ENCODE results near the gene FANCE.
"Not testable (repeated sequence)": the region's sequence is repeated elsewhere in the genome, so short reads cannot be mapped to it uniquely, and the experiment has no call there.

Gene FANCE

DNA sequence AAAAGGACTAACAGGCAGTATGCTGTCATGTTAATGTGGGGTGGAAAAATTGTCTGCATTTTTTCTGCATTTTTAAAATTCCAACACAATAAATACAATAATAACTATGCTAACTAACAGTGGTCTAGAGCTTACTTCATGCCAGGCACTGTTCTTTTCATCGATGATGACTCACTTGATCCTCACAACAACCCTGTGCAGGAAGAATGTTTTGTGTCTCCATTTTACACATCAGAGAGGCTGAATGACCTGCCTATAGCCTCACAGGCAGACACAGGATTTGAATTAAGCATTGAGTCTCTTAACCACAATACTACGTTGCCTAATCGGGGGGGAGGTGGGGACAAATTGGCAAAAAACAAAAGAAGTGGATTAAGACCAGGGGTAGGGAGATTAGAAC lies 26.9 kb upstream of the FANCE start:
- H3K4me1 Mint-ChIP-seq = peaks cover 12% of the 10 kb centered on the region in 2 donors
- ATAC-seq (replicated peaks) (no peak), DNase-seq (no peak)
- peaks cover 55 to 67% of the 10 kb centered on the region in 2 donors for H3K36me3 Mint-ChIP-seq
- peaks cover 9 to 12% of the 10 kb centered on the region in 2 donors for H3K9me3 Mint-ChIP-seq
- no peak overlapping the region for H3K27ac Mint-ChIP-seq
- H3K27me3 Mint-ChIP-seq = no peaks in the 10 kb centered on the region
- H3K4me3 Mint-ChIP-seq = no peak overlapping the region

DNA sequence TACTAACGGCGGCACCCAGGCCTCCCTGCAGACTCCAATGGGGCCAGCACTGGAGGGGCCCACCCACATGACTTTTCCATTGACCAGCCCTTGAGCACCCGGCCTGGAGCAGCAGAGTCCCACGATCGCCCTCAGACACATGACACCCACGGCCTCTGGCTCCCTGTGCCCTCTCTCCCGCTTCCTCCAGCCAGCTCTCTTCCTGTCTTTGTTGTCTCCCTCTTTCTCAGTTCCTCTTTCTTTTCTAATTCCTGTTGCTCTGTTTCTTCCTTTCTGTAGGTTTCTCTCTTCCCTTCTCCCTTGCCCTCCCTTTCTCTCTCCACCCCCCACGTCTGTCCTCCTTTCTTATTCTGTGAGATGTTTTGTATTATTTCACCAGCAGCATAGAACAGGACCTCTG lies 26.1 kb upstream of the FANCE start:
- H3K27me3 Mint-ChIP-seq = no peaks in the 10 kb centered on the region
- DNase-seq (no peak), ATAC-seq (replicated peaks) (no peak)
- peaks cover 10 to 13% of the 10 kb centered on the region in 2 donors for H3K9me3 Mint-ChIP-seq
- H3K4me3 Mint-ChIP-seq = no peak overlapping the region
- peaks cover 56 to 63% of the 10 kb centered on the region in 2 donors for H3K36me3 Mint-ChIP-seq
- H3K27ac Mint-ChIP-seq = peak overlapping the region; percentile 56
- peaks cover 12% of the 10 kb centered on the region in 2 donors for H3K4me1 Mint-ChIP-seq

DNA sequence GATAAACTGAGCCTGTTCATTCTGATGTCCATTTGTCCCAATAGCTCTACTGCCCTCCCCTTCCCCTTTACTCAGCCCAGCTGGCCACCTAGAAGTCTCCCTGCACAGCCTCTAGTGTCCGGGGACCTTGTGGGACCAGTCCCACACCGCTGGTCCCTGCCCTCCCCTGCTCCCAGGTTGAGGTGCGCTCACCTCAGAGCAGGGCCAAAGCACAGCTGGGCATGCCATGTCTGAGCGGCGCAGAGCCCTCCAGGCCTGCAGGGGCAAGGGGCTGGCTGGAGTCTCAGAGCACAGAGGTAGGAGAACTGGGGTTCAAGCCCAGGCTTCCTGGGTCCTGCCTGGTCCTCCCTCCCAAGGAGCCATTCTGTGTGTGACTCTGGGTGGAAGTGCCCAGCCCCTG lies 24.7 kb upstream of the FANCE start:
- H3K4me3 Mint-ChIP-seq = no peak overlapping the region
- H3K4me1 Mint-ChIP-seq = peaks cover 12% of the 10 kb centered on the region in 2 donors
- peaks cover 52 to 58% of the 10 kb centered on the region in 2 donors for H3K36me3 Mint-ChIP-seq
- DNase-seq = no peak
- no peak overlapping the region for H3K27ac Mint-ChIP-seq
- ATAC-seq (replicated peaks) = no peak
- H3K27me3 Mint-ChIP-seq = no peaks in the 10 kb centered on the region
- peaks cover 10 to 13% of the 10 kb centered on the region in 2 donors for H3K9me3 Mint-ChIP-seq

DNA sequence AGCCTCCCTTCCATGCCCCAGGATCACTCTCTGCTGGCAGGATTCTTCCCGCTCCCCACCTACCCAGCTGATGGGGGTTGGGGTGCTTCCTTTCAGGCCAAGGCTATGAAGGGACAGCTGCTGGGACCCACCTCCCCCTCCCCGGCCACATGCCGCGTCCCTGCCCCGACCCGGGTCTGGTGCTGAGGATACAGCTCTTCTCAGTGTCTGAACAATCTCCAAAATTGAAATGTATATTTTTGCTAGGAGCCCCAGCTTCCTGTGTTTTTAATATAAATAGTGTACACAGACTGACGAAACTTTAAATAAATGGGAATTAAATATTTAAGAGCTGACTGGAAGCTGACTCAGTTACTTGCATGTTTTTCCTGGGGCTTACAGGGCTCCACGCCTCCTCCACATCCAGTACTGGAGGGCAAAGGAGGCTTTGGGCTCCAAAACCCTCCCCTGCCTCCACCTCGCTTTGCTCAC lies 24.3 kb upstream of the FANCE start:
- H3K27ac Mint-ChIP-seq = no peak overlapping the region
- no peaks in the 10 kb centered on the region for H3K27me3 Mint-ChIP-seq
- peaks cover 12% of the 10 kb centered on the region in 2 donors for H3K4me1 Mint-ChIP-seq
- ATAC-seq (replicated peaks) (no peak), DNase-seq (no peak)
- H3K36me3 Mint-ChIP-seq = peaks cover 49 to 55% of the 10 kb centered on the region in 2 donors
- no peak overlapping the region for H3K4me3 Mint-ChIP-seq
- H3K9me3 Mint-ChIP-seq = peaks cover 10 to 13% of the 10 kb centered on the region in 2 donors

DNA sequence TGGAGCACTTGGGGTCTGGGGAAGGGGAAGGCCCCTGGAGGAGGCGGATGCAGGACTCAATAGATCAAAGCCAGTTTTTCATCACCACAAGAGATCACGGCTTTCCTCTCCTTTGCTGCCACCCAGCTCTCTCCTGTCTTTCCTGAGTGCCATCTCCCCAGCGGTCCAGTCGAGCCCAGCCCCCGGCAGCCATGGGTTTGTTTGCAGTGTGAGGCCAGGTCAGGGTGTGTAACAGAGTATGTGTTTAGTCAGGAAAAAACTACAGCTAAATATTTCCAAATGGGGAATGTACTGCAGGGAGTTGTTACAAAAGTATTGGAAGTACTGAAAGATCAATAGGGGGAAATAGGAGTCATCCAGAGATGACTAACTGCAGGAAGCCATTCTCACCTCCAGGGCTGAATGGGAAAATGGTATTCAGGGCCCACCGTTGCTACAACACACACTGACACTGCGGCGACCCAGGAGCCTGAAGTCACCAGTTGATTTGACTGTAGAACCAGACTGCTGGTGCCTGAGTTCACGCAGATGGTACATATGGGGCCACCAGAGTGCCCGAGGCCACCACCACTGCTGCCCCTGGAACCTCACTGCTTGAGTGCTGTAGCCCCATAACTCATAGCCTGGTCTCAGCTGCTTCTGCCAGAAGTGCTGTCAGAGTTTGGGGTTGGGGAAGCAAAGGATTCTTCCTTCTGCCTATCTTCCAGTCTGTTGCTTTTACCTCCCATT lies 23.6 kb upstream of the FANCE start:
- Mint-ChIP-seq H3K27me3 (no peaks in the 10 kb centered on the region), H3K9me3 (peaks cover 10 to 13% of the 10 kb centered on the region in 2 donors)

DNA sequence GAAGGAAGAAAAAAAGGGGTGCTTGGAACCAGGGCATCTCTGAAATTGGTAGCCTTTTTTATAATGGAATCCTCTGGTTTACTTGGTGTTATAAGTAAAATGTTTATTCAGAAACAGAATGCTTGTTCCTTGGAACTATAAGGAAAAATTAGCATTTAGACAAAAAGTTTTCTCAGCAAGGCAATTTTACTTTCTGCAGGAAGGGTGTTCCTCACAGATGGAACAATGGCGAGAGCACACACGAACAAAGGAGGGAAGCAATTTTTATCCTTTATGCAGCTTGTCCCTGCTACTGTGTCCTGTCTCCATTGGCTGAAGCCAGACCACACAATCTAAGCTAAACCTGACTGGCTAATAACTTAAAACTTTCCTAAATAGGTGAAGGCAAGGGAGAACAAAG lies 22.7 kb upstream of the FANCE start:
- H3K27ac Mint-ChIP-seq = no peak overlapping the region
- no peak for ATAC-seq (replicated peaks)
- peaks cover 12% of the 10 kb centered on the region in 2 donors for H3K4me1 Mint-ChIP-seq
- H3K27me3 Mint-ChIP-seq = no peaks in the 10 kb centered on the region
- peaks cover 10 to 13% of the 10 kb centered on the region in 2 donors for H3K9me3 Mint-ChIP-seq
- H3K4me3 Mint-ChIP-seq = no peak overlapping the region
- DNase-seq = no peak
- H3K36me3 Mint-ChIP-seq = peaks cover 42 to 46% of the 10 kb centered on the region in 2 donors

More for the DNA sequence above, 23.6 kb upstream of the FANCE start:
- peaks cover 49 to 54% of the 10 kb centered on the region in 2 donors for H3K36me3 Mint-ChIP-seq
- H3K4me1 Mint-ChIP-seq = peaks cover 12% of the 10 kb centered on the region in 2 donors
- H3K4me3 Mint-ChIP-seq = no peak overlapping the region
- no peak for DNase-seq
- no peak for ATAC-seq (replicated peaks)
- H3K27ac Mint-ChIP-seq = no peak overlapping the region

DNA sequence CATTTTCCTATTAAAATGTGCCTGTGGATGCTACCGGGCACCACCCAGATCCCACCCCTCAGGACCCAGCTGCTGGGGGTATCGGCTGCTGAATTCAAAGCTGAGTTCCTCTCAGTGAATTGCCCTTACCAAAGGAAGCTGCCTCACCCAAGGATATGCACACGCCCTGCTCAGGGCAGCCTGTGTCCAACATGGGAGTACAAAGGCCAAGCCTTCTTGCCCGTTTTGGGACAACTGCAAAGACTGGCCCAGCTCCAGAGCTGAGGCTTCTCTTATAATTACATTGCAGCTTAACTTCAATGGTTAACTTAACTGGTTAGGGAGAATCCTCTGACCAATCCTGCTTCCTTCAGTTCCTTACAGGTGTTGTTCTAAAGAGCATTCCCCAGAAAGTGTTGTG lies 19.8 kb upstream of the FANCE start:
- no peak overlapping the region for H3K27ac Mint-ChIP-seq
- H3K27me3 Mint-ChIP-seq = no peaks in the 10 kb centered on the region
- peaks cover 21% of the 10 kb centered on the region in 2 donors for H3K36me3 Mint-ChIP-seq
- DNase-seq (no peak), ATAC-seq (replicated peaks) (no peak)
- H3K9me3 Mint-ChIP-seq = peaks cover 10 to 13% of the 10 kb centered on the region in 2 donors
- H3K4me3 Mint-ChIP-seq = no peak overlapping the region
- no peaks in the 10 kb centered on the region for H3K4me1 Mint-ChIP-seq

DNA sequence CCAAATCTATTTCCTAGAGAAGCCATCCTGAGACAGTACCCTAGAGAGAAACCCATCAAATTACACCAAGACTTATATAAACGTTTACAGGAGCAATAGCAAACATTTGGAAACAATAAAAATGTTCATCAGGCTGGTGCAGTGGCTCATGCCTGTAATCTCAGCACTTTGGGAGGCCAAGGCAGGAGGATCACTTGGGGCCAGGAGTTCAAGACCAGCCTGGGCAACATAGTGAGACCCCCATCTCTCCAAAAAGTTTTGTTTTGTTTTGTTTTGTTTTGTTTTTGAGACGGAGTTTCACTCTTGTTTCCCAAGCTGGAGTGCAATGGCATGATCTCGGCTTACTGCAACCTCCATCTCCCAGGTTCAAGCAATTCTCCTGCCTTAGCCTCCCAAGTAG lies 19.4 kb upstream of the FANCE start:
- not testable (repeated sequence) for H3K4me3 Mint-ChIP-seq; H3K27ac Mint-ChIP-seq; H3K27me3 Mint-ChIP-seq; H3K4me1 Mint-ChIP-seq; ATAC-seq (replicated peaks); DNase-seq
- H3K9me3 Mint-ChIP-seq = peaks cover 10 to 13% of the 10 kb centered on the region in 2 donors
- H3K36me3 Mint-ChIP-seq = peaks cover 18 to 19% of the 10 kb centered on the region in 2 donors

DNA sequence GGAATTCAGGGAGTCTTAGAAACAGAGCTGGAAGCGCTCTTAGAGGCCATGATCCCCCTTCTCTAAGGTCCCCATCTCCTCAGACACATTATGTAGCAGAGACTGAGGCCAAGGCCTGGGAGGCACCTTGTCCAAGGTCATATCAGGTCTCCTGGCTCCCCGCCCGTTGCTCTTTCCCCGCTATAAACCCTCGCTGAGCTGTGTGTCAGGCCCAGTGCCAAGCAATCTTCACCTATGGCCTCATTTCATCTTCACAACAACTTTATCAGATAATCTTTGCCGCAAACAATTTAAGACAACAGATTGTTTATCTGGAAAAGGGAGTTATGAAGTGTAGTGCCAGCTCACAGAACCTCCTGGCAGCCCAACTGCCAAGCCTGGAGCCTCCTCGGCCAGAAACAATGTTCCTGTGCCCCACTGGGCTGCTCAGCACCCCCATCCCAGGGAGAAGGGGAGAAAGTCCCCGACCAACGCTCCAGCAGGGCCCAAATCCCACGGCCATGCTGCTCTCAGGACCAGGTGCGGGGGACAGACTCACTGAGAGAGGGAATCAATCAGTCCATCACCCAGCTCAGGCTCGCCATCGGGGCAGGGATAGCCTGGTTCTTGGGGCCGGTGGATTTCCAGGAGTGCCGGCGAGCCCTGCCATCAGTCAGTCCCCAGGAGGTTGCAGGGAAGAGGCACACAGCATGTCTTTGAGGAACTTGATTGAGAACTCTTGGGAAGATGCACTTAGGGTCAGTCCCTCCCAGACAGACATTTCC lies 16.9 kb upstream of the FANCE start:
- Mint-ChIP-seq H3K36me3 (peaks cover 0 to 1% of the 10 kb centered on the region in 2 donors), H3K4me3 (no peak overlapping the region), H3K9me3 (peaks cover 1% of the 10 kb centered on the region in 2 donors), H3K27ac (no peak overlapping the region), H3K27me3 (no peaks in the 10 kb centered on the region), H3K4me1 (no peaks in the 10 kb centered on the region)
- DNase-seq (no peak), ATAC-seq (replicated peaks) (no peak)

DNA sequence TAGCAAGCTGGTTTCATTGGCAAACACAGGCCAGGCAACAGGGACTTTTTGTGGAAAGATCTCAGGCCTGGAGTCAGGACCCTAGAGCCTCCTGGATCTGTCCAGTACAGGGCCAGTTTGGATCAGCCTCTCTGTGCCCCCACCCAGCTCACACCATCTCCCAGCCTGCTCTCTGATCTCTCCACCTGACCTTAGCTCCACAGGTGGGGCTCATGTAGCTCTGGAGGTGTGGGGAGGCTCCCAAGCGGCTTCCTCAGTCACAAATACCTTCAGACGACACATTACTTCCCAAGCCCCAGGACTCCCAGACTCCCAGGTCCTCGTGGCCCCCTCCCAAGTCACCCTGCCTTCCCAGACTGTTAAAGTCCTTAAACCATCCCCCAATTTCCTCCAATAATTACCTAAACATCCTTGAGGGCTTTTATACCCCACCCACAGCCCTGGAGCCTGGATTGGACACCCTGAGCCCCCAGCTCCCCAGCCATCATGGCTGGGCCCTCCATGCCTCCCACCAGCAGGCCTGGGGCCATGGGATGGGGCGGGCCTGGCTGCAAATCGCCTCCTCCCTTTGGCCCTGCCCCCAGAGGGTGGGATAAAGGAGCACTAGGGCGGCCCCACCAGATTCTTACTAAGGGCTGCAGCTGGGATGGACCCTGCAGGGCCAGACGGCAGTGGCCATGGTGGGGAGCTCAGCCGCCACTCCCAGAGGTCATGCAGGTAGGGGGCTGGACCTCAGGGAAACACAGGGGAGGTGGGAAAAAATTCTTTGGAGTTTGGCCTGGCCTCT lies 15.9 kb upstream of the FANCE start:
- Mint-ChIP-seq H3K4me3 (no peak overlapping the region), H3K4me1 (no peaks in the 10 kb centered on the region), H3K27ac (no peak overlapping the region), H3K9me3 (no peaks in the 10 kb centered on the region), H3K36me3 (no peaks in the 10 kb centered on the region), H3K27me3 (no peaks in the 10 kb centered on the region)
- ATAC-seq (replicated peaks) = no peak
- DNase-seq = no peak

DNA sequence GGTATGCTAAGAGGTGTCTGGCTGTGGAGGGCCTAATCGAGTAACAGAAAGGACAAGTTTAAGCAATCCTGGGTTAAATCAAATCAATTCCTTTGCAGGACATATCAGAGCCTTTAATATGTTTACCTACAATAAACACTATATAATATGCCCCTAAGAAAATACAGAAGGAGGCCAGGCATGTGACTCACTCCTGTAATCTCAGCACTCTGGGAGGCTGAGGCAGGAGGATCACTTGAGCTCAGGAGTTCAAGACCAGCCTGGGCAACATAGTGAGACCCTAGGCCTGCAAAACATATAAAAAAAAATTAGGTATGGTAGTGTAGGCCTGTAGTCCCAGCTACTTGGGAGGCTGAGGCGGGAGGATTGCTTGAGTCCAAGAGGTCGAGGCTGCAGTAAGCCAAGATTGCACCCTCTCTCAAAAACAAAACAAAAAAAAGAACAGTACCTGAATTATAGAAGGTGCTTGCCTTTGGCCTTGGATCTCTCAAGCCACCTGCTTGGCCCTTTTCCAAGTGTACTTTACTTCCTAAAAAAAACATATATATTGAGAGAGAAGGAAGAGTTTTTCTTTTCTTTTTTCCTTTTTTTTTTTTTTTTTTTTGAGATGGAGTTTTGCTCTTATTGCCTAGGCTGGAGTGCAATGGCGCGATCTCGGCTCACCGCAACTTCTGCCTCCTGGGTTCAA lies 13.6 kb upstream of the FANCE start:
- ATAC-seq (replicated peaks); H3K27ac Mint-ChIP-seq: not testable (repeated sequence)

DNA sequence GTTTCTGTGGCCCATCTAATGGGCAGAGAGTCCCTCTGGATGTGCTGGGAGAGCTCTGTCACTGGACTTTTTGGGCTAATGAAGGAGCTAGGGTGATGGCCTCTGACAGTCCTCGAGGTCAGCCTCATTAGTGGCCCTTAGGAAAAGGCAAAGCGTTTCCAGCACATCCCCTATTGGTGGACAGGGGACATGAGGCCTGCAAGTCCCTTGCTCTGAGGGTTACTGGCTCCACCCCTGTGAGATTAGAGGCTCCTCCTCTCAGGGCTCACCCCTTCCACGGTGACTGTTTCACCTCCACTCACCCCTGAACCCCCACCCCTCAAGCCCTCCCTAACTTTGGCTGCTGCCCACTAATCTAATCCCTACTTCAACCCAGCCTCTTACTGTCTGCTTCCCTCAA lies 12.8 kb upstream of the FANCE start:
- no peaks in the 10 kb centered on the region for H3K9me3 Mint-ChIP-seq
- no peaks in the 10 kb centered on the region for H3K4me1 Mint-ChIP-seq
- no peak overlapping the region for H3K27ac Mint-ChIP-seq
- no peaks in the 10 kb centered on the region for H3K36me3 Mint-ChIP-seq
- H3K4me3 Mint-ChIP-seq = no peak overlapping the region
- ATAC-seq (replicated peaks) = no peak
- no peak for DNase-seq
- no peaks in the 10 kb centered on the region for H3K27me3 Mint-ChIP-seq

More for the DNA sequence above, 13.6 kb upstream of the FANCE start:
- not testable (repeated sequence) for H3K9me3 Mint-ChIP-seq, H3K27me3 Mint-ChIP-seq, H3K4me3 Mint-ChIP-seq, DNase-seq, H3K36me3 Mint-ChIP-seq, H3K4me1 Mint-ChIP-seq

DNA sequence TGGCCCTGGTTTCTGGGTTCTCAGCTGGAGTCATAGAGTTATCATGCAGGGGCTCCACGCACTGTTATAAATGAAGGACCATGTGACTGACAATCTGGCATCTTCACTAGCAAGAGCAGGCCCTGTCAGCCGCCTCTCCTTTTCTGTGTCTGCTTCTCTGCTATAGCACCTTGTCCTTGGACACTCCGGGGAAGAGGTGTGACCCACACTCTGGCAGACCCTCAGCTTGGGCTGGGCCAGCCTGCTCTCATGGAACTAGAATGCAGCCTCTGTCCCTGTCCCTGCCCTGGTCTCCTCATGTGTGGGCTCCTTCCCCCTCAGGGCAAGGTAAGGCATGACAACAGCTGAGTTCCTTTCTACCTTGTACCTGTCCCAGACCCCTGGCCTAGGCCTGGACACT lies 10.9 kb upstream of the FANCE start:
- Mint-ChIP-seq H3K27me3 (no peaks in the 10 kb centered on the region), H3K27ac (no peak overlapping the region), H3K4me1 (no peaks in the 10 kb centered on the region), H3K36me3 (no peaks in the 10 kb centered on the region), H3K4me3 (no peak overlapping the region), H3K9me3 (no peaks in the 10 kb centered on the region)
- DNase-seq (no peak), ATAC-seq (replicated peaks) (no peak)

DNA sequence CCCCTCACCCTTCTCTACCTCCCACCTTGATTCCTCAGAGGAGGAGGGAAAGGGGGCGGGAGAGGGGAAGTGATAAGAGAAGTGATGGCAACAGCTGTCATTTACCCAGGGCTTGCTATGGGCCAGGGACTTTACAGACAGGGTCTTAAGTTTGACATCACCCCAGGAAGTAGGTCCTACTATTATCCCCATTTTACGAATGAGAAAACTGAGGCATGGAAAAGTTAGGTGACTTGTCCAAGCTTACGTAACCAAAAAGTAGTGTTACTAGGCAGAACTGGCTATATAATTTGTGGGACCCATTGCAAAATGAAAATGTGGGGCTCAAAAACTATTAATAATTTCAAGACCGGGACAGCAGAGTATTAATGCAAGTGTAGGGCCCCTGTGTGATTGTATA lies 10.5 kb upstream of the FANCE start:
- Mint-ChIP-seq H3K4me1 (no peaks in the 10 kb centered on the region), H3K27ac (no peak overlapping the region), H3K27me3 (no peaks in the 10 kb centered on the region), H3K4me3 (no peak overlapping the region), H3K9me3 (no peaks in the 10 kb centered on the region), H3K36me3 (no peaks in the 10 kb centered on the region)
- DNase-seq = no peak
- ATAC-seq (replicated peaks) = no peak
